HG03558 (cell line): ENCODE data around the gene ZFR2.

ENCODE experiments used
- ATAC-seq: cut with Tn5 transposase; IDR thresholded peaks from one replicate; pipeline ENCODE4 v1.9.1; 2021; ENCODE audit warnings: moderate number of reproducible peaks; ENCODE audit not compliant: unreplicated experiment; ENCODE audit errors: extremely low read depth

ZFR2 gene

GRCh38 chr19:3796358-3796757 is 72.5 kb downstream of the ZFR2 start:
- no peak for ATAC-seq

DNA sequence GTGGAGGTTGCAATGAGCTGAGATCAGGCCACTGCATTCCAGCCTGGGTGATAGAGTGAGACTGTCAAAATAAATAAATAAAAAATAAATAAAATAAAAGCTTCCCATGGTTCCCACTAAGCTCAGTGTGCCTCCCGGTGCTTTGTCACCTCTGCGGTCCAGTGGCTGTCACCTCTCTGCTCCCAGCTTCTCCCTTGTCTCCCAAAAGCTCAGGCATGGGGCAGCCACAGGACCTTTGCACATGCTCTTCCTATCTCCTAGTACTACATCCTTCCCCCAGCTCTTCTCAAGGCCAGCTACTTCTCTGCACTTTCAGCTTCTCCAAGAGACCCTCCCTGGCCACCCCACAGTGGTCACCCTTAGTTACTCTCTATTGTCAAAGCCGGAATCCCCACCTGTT is 75.0 kb downstream of the ZFR2 start:
- no peak for ATAC-seq

GRCh38 chr19:3792114-3792513 is 76.7 kb downstream of the ZFR2 start:
- no peak for ATAC-seq

DNA sequence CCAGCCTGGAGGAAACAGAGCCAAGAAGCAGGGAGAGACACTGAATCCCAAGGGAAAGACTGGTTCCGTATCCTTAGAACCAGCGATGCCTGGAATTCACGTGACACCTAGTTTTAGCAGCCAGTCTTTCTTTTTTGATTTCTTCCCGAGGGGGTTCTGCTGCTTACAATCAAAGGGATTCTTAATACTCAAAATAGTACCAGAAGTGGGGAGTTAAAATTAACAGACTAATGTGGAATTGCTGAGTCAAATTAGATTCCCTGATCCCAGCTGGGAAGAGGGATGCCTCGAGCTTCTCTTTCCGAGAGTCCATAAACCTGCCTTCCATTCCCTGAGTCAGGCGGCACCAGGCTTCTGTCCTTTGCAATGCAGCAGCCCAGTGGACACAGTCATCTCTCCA is 77.9 kb downstream of the ZFR2 start:
- ATAC-seq: no peak

- no peak for ATAC-seq
Observed at GRCh38 chr19:3790209-3790734, 78.6 kb downstream of the ZFR2 start.

DNA sequence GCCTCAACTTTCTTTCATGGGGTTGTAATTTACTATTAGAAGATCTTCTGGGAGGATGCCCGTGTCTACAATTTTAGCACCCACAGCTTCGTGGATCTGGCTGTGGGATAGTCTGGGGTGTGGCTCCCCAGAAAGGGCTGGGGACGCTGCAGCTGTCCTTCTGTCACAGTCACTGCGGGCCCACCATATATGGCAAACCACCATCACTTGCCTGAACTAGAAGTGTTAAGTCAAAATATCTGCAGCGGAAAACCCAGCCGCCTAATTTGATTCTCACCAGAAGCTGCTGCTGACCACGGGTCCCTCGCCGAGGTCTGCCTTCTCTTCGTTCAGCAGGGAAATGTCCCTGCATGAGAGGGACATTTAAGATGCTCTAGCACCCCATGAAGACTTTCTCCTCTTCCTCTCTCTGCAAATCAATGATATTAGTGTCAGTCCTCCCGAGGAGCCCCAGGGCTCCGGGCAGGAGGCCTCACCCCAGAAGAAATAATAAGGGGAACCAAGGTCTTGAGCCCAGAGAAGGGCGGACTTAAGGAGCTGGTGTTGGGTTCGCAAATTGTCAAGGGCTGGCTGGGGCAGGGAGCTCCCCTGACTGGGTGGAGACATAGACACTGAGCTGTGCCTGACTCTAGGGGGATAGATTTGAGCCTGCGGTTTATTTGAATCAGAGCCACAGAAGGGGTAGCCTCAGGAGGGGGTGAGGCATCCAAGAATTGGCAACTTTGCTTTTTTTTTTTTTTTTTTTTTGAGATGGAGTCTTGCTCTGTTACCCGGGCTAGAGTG is 79.7 kb downstream of the ZFR2 start:
- ATAC-seq: no peak

DNA sequence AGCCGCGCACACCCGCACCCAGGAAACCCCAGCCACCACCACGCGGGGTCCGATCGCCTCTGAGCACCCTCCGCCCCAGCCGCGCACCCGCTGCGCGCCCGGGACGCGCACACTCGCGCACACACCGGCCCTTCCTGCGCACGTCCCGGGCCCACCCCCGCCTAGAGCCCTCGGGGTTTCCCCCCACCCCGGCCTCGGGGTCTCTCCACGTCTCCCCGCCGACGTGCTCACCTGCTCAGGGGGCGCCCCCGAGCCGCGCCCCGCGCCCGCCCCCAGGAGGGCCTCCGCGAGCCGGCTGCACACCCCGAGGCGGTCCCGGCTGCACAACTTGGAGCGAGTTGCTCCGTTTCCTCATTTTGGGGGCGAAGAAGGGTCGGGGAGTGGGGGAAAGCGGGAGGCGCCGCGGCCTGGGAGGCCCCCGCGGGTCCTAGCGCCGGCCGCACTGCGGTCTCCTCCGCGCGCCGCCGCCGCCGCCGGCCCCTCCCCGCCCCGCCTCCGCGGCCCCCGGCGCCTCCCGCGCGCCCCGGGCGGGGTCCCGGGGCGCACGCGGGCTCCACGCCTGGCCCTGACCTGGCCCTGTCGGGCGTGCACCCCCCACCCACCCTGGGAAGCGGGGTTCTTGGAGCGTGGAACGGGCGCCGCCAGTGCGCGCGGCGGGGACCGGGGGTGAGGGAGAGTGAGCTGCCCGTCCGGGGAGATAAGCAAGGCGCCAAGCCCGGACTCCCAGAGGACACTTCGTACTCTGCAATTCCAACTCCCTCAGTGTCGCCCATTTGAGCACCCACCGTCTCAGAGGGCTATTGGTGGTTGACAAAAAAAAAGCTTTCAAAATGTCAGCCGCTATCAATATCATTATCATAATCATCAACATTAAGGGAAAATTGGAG is 82.7 kb downstream of the ZFR2 start, which contains the start of gene MATK:
Gene MATK, minus strand, starts transcription at position 444 of the 887 bp plus-strand sequence. CDS start 1,246 bp downstream, outside the sequence.
- no peak for ATAC-seq

GRCh38 chr19:3785451-3785937 is 83.3 kb downstream of the ZFR2 start:
- no peak for ATAC-seq

DNA sequence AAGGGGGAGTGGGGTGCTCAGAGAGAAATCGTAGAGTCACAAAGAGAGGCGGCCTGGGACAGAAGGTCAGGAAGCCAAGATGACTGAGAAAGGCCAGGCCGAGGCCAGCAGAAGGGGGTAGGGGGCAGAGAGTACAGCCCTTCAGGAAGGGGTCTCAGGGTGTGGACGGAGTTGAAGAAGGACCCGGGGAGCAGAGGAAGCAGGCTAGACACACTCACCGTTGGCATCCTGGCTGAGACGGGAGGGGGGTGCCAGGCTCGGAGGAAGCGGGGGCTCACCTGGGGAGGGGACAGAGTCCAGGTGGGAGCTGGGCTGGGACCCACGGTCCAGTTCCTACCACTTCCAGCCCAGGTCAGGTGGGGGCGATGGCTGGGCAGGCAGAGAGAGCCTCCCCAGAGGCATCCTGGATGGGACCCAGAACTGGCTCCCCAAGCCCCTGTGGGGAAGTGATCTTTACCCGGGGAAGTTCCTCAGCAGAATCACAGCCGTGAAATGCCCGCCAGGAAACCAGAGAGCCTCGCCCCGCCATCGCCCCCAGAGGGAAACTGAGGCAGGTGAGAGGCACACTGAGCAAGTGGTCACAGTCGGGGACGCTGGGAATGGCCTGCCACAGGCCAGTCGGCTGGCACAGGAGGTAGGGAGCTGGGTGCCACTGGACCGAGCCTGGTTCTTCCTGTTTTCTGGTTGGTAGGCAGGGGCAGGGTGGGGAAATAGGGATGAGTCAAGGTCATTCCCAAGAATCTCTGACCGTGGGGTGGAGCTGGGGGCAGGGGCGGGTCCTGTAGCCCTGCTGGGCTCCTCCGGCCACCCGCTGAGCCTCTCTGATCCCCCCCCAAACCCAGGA is 84.0 kb downstream of the ZFR2 start:
- ATAC-seq: no peak

GRCh38 chr19:3783660-3784584 is 84.9 kb downstream of the ZFR2 start:
- ATAC-seq: no peak

GRCh38 chr19:3782903-3783302 is 85.9 kb downstream of the ZFR2 start:
- ATAC-seq: no peak

DNA sequence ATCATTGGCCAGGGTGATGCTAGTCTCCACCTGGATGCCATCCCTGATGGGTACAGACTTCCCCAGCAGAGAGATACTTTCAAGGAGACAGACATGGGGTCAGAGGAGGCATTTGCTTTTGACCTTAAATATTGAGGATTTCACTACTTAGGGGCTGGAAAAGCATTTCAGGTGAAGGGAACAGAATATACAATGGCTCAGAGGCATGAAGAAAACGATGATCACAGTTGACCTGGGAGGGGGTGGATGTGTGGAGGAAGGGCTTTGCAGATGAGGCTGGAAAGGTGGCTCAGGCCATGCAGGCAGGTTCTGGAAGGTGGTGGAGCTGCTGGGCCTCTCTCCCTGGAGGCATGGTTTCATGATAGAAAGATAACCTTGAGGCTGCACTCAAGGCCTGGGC is 86.5 kb downstream of the ZFR2 start:
- no peak for ATAC-seq

DNA sequence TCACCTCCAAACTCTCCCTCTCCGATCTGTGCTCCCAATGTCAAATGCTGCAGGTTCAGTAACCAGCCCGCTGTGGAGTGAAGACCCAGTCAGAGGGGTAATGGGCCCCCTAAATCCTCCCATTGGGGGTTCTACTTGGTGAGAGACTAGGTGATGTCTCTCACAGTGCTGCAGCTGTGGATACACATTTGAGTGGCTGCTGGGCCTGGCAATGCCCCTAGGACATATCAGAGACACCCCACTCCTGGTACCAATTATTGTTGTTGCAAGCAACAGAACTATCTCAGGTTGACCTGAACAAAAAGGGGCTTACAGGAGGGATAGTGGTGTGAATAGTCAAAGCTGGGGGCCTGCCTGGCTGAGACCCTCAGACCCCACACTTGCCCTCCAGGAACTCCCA is 87.2 kb downstream of the ZFR2 start:
- ATAC-seq: no peak

- ATAC-seq: no peak
Observed at GRCh38 chr19:3780786-3781304, 88.0 kb downstream of the ZFR2 start.

DNA sequence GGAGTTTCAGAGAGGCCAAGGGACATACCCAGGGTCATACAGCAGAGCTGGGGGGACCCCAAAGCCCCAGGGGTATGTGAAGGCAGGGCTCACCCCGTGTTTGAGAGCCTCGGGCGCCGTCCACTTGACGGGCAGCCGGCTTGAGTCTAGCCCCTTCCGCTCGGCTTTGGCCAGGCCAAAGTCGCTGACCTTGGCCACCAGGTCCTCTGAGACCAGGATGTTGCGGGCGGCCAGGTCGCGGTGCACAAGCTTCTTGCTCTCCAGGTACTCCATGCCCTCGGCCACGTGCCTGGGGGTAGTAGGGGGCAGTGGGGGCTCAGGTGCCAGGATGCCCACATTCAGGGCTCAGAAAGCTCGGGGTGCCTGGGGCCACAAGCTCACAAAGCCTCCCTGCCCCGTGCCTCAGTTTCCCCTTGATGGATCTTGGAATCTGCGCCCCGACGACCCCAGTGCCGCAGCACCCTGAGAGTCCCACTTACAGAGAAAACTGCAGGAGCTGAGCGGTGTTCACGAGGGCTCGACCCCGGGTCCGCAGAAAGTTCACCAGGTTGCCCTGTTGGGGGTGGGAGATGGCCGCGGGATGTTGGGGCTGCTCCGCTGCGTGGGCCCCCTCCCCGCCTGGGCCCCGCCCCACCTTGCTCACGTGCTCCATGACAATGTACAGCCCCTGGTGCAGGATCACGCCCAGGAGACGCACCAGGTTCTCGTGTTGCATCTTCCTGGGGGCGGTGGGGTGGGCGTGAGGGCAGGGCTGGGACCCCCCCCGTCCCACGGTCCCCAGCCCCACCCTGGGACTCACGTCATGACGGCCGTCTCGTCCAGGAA is 89.7 kb downstream of the ZFR2 start:
- ATAC-seq: no peak

GRCh38 chr19:3778104-3778867 is 90.6 kb downstream of the ZFR2 start:
- ATAC-seq: no peak

DNA sequence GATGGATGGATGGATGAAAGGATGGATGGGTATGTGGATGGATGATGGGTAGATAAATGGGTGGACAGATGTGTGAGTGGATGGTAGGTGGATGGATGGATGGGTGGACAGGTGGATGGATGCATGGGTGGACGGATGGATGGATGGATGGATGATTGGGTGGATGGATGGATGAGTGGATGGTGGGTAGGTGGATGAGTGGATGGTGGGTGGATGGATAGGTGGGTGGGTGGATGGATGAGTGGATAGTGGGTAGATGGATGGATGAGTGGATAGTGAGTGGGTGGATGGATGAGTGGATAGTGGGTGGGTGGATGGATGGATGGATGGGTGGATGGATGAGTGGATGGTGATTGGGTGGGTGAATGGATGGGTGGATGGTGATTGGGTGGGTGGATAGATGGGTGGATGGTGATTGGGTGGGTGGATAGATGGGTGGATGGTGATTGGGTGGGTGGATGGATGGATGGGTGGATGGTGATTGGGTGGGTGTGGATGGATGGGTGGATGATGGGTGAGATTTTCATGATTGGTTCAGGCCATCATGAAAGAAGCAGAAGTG is 92.3 kb downstream of the ZFR2 start:
- ATAC-seq: no peak
